Progenitor cell of endocrine pancreas (in vitro differentiated cells): ENCODE measurements around the gene PABPN1. TPM values are rescaled to one million over a fixed set of nuclear protein-coding genes. Genes with fewer than 3 reads are reported as not detected.

Experiments used
- DNase-seq: peaks from one replicate; pipeline ENCODE4 v3.0.0; 2021; ENCODE audit warnings: low spot score; ENCODE audit not compliant: unreplicated experiment
- H3K27ac Mint-ChIP-seq: 2 replicates; pipeline ENCODE4 v1.8.0; 2021; ENCODE audit warnings: mild to moderate bottlenecking, moderate library complexity, mixed read lengths
- H3K27me3 Mint-ChIP-seq: 2 replicates; pipeline ENCODE4 v1.8.0; 2021; ENCODE audit warnings: mixed read lengths
- H3K36me3 Mint-ChIP-seq: 2 replicates; pipeline ENCODE4 v1.8.0; 2022; ENCODE audit warnings: mixed read lengths; ENCODE audit not compliant: insufficient read depth
- H3K4me1 Mint-ChIP-seq: 2 replicates; pipeline ENCODE4 v1.8.0; 2021; ENCODE audit warnings: low read depth, mixed read lengths
- H3K4me3 Mint-ChIP-seq: 2 replicates; pipeline ENCODE4 v1.8.0; 2021; ENCODE audit warnings: low read depth, mild to moderate bottlenecking, moderate library complexity, mixed read lengths
- H3K9me3 Mint-ChIP-seq: 2 replicates; pipeline ENCODE4 v1.8.0; 2021; ENCODE audit warnings: low read depth, mixed read lengths
- total RNA-seq: library from RNA; stranded (reverse); gene quantifications from 2 replicates; pipeline ENCODE4 v1.2.1, GENCODE V29; 2021
- TF ChIP-seq, protein P1 (sequence below): fragments of 200-600 bp; sonication (generic); IDR thresholded peaks from one replicate; pipeline ENCODE4 v1.5.0; 2021; ENCODE audit warnings: antibody characterized with exemption, mild to moderate bottlenecking; ENCODE audit not compliant: unreplicated experiment

PABPN1 gene
- total RNA-seq, 1 donor from 2014 or later = 318 TPM

GRCh38 chr14:23294734-23295561 is 26.3 kb upstream of the PABPN1 start:
- H3K4me3 Mint-ChIP-seq = no peak overlapping the region
- no peaks in the 10 kb centered on the region for H3K9me3 Mint-ChIP-seq

GRCh38 chr14:23296012-23296777 is 25.1 kb upstream of the PABPN1 start:
- DNase-seq = no peak
- H3K4me1 Mint-ChIP-seq = peaks cover 10% of the 10 kb centered on the region

More at GRCh38 chr14:23294734-23295561, 26.3 kb upstream of the PABPN1 start:
- TF ChIP-seq, protein P1, sequence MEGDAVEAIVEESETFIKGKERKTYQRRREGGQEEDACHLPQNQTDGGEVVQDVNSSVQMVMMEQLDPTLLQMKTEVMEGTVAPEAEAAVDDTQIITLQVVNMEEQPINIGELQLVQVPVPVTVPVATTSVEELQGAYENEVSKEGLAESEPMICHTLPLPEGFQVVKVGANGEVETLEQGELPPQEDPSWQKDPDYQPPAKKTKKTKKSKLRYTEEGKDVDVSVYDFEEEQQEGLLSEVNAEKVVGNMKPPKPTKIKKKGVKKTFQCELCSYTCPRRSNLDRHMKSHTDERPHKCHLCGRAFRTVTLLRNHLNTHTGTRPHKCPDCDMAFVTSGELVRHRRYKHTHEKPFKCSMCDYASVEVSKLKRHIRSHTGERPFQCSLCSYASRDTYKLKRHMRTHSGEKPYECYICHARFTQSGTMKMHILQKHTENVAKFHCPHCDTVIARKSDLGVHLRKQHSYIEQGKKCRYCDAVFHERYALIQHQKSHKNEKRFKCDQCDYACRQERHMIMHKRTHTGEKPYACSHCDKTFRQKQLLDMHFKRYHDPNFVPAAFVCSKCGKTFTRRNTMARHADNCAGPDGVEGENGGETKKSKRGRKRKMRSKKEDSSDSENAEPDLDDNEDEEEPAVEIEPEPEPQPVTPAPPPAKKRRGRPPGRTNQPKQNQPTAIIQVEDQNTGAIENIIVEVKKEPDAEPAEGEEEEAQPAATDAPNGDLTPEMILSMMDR = peak; percentile 83
- Mint-ChIP-seq H3K27ac (no peak overlapping the region), H3K36me3 (peaks cover 1% of the 10 kb centered on the region), H3K27me3 (peaks cover 14% of the 10 kb centered on the region), H3K4me1 (peaks cover 5% of the 10 kb centered on the region)
- DNase-seq = no peak

GRCh38 chr14:23297096-23297495 is 24.2 kb upstream of the PABPN1 start:
- Mint-ChIP-seq H3K4me1 (peaks cover 10% of the 10 kb centered on the region), H3K27ac (no peak overlapping the region), H3K9me3 (no peaks in the 10 kb centered on the region), H3K4me3 (no peak overlapping the region), H3K27me3 (peaks cover 11% of the 10 kb centered on the region), H3K36me3 (peaks cover 1% of the 10 kb centered on the region)
- DNase-seq = no peak
- TF ChIP-seq, protein P1 = no peak

More at GRCh38 chr14:23296012-23296777, 25.1 kb upstream of the PABPN1 start:
- Mint-ChIP-seq H3K27ac (no peak overlapping the region), H3K27me3 (peaks cover 14% of the 10 kb centered on the region), H3K9me3 (no peaks in the 10 kb centered on the region), H3K36me3 (peaks cover 1% of the 10 kb centered on the region), H3K4me3 (no peak overlapping the region)
- TF ChIP-seq, protein P1 = no peak

DNA sequence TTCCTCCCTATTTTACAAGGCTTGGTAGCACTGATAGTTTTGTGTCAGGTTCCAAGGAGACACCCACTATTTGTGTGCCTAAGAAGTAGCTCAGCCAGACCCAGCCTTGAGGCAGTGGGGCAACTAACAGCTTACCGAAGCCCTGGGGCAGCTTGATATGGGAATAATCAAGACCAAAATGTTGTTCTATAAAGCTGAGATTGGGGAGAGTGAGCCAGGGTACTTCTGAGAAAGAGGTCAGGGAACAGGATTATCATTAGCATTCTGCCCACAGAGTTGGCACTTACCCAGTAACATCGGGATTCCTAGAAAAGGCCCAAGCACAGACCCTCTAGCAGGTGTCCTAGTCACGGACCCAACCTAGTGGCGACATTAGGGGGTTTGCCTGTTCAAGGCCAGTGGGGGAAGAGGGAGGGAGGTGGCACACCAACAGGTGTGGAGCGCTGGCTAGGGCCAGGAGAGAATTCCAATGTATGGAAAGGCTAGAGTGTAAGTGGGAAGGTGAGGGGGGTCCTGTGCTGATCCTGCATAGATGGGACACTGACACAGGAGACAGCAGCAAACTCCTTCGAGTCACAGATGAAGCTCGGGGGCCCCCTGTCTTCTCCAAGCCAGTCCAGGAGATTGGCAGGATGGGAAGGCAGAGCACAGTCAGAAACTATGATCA is 23.5 kb upstream of the PABPN1 start:
- Mint-ChIP-seq H3K4me1 (peaks cover 12% of the 10 kb centered on the region), H3K9me3 (no peaks in the 10 kb centered on the region), H3K4me3 (no peak overlapping the region), H3K27ac (no peak overlapping the region), H3K27me3 (peaks cover 11% of the 10 kb centered on the region), H3K36me3 (peaks cover 1% of the 10 kb centered on the region)
- DNase-seq = no peak
- TF ChIP-seq, protein P1 = no peak
